ENCODE measurements around the gene UTP3.
A peak's percentile ranks its signal among the peaks of the same experiment; 100 is the strongest.
"Not testable (repeated sequence)": the region's sequence is repeated elsewhere in the genome, so short reads cannot be mapped to it uniquely, and the experiment has no call there.

UTP3 gene, protein sequence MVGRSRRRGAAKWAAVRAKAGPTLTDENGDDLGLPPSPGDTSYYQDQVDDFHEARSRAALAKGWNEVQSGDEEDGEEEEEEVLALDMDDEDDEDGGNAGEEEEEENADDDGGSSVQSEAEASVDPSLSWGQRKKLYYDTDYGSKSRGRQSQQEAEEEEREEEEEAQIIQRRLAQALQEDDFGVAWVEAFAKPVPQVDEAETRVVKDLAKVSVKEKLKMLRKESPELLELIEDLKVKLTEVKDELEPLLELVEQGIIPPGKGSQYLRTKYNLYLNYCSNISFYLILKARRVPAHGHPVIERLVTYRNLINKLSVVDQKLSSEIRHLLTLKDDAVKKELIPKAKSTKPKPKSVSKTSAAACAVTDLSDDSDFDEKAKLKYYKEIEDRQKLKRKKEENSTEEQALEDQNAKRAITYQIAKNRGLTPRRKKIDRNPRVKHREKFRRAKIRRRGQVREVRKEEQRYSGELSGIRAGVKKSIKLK

DNA sequence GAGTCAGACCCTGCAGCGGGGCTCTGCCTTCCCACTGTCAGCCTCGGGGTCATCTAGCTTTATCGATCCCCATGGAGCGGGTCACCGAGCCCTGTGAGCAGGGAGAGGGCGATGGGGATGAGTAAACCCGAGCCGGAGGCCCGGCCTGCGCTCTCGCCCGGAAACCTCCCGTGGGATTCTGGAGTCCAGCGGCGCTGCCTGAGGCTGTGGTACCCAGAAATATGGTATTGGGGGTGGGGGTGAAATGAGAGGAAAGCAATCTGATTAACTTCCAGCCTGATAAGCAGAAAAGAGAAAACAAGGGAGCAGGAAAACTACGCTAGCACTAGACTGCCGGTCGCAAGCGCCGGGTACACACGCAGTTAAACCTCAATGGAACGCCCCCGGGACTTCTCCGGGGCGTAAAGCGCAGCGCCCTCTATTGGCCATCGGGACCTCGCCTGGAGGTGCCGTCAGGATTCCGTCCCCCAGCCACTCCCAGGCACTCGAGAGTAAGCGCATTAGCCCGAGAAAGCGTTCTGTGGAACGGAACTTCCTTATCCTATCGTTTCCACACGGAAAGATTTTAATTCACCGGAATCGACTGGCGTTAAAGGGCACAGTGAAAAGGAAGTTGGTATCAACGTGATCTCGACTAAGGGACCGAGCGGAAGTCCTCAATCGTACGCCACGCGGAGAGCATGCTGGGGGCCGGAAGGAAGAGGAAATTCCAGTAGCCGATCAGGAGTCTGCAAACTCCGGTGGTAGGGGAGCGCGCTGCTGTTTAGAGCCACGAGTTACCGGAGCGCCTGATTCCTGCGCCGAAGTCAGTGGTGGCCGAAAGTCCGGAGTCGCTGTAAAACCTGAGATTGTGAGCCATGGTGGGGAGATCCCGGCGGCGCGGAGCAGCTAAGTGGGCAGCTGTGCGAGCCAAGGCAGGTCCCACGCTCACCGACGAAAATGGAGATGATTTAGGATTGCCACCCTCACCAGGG is at the start of gene UTP3:
Gene UTP3, plus strand, starts transcription at position 712 of the 974 bp plus-strand sequence. Its CDS starts 146 bp downstream, at position 858.
- DNase-seq (ENCODE audit: low spot score) = peak; percentile 100

DNA sequence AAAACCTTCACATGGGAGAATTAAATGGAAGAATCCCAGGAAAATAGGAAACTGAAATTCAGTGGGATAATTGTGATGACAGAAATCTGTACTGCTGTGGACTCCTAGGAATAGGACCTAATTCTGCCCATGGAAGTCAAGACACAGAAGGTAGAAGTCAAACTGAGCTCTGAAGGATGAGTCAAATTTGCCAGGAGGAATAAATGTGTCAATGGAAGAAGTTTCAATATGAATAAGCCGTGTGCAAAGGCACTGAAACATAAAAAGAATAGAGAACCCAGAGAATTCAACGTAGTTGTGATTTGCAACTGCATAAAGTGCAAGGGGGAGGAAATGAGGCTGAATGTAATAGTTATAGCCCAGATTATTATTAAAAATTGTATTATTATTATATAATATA is 48.1 kb upstream of the UTP3 start:
- DNase-seq (ENCODE audit: low spot score) = no peak

DNA sequence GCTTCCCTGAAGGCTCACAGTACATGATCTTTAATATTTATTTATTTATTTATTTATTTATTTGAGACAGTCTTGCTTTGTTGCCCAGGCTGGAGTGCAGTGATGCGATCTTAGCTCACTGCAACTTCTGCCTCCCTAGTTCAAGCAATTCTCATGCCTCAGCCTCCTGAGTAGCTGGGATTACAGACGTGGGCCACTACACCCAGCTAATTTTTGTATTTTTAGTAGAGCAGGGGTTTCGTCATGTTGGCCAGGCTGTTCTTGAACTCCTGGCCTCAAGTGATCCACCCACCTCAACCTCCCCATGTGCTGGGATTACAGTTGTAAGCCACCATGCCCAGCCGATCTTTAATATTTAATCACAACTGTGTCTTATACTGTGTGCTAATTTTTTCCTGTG is 37.6 kb upstream of the UTP3 start:
- DNase-seq (ENCODE audit: low spot score) = not testable (repeated sequence)

DNA sequence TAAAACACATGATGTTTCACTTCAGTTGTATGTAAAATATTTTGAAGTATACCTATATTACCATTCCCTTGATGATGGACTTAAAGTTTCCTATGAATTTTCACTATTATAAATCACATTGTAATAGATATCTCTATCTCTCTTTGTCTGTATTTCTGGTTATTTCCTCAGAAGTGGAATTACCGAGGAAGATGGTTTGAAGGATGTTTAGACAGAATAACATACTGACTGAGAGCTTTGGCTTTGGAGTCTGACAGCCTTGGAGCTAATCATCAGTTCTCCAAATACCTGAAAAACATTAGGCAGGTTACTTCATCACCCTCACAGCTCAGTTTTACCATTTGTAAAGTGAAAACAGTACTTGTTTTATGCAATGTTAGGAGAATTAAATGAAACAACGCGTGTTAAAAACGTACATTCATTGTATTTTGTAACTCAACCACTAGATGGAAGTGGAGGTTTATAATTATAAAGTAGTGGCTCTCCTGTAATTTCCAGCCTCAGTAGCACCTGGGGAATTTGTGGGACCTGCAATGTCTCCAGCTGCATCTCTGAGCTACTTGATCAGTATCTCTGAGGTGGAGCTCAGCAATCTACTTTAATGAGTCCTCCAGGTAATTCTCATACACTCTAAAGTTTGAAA is 36.3 kb upstream of the UTP3 start:
- peak; percentile 39 for DNase-seq (ENCODE audit: low spot score)

DNA sequence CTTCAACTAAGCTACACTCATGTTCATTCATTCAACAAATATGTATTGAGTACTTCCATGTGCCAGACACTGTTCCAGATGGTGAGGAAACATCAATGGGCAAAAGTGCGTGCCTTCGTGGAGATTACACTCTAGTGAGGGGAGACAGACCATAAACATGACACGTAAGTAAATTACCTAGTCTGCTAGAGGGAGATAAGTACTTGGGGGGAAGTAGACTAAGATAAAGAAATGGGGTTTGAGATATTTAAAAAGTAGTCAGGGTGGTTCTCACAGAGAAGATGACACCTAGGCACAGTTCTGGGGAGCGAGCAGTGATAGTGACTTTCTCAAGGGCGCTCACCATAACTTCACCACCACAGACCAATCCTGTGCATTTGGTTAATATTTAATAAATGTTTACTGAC is 33.7 kb upstream of the UTP3 start:
- DNase-seq (ENCODE audit: low spot score) = no peak

DNA sequence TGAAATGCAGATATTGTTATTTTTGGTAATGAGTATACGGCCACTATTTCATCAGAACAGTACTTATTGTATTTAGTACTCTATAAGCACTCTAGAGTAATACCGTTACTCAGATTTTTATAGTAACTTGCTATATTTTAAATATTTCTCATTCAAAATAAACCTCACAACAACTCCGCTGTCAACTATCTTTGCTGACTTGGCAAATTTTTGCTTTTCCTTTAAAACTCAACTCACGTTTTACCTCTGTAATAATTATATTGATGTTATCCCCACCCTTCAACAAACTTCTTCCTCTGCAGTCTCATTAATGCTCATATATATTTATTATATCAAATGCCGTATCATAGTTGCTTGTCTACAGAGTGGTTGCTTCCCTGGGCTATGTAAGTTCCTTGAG is 31.0 kb upstream of the UTP3 start:
- no peak for DNase-seq (ENCODE audit: low spot score)

DNA sequence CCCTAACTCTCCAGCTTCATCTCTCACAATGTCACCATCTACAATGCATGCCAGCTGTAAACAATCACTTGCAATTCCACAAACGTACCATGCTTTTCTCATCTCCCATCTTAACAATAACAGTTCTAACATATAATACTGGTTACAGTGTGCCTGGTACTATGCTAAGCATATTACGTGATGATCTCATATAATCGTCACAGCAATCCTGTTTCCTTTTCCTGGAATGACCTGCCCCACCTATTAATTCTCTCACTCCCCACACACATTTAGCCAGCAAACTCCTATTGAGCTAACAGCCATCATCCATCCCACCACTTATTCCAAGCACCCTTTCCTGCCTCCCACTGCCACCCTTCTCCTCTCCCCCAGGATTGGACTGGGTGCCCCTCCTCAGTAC is 29.9 kb upstream of the UTP3 start:
- DNase-seq (ENCODE audit: low spot score) = no peak

DNA sequence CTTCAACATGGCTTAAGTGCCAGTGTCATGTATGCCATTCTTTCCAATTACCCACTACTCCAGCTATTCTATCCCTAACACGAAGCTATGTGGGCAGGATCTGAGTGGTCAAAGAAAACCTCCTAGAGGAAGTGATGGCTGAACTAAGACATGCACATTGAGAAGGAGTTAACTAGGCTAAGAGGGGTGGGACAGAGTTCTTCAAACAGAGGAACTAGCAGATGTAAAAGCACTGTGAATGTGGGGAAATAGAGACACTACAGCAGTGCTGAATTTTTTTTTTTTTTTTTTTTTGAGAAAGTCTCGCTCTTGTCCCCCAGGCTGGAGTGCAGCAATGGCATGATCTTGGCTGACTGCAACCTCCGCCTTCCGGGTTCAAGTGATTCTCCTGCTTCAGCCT is 28.2 kb upstream of the UTP3 start:
- no peak for DNase-seq (ENCODE audit: low spot score)

DNA sequence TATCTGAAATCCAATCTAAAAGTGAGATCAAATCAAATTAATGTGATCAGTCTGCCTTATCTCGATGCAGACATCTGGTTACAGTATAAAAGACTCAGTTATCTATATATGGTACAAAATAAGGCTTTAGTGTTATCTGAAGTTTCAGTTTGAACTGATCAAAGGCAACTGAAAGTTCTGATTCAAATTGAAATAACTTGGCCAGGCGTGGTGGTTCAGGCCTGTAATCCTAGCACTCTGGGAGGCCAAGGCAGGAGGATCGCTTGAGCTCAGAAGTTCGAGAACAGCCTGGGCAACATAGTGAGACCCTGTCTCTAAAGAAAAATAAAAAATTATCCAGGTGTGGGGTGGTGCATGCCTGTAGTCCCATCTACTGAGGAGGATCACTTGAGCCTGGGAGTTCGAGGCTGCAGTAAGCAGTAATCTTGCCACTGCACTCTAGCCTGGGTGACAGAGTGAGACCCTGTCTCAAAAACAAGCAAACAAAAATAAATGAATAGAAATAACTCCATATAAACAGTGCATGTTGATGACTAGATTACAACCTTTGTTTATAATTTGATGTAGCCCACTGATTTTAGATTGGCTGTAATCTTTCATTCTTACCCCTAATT is 26.9 kb upstream of the UTP3 start:
- not testable (repeated sequence) for DNase-seq (ENCODE audit: low spot score)

DNA sequence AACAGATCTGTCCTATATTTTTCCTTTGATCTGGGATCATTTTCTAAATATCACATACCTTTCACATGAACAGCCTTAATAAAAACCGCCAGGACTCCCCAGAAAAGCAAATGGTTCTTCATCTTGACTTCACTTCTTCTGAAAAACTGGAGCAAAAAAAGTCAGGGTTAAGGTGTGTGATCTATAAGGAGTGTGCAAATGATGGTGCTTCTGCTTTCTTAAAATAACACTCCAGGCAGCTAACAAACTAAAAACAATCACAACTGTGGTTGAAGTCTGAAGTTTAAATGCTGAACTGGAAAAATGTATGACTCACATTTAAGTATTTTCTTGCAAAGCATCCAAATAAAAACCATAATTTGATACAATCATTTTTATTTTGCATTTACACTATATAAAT is 22.0 kb upstream of the UTP3 start, which contains the start of gene JCHAIN:
Gene JCHAIN, minus strand, starts transcription at position 140 of the 400 bp plus-strand sequence. Its CDS starts 18 bp downstream, at position 122.
- no peak for DNase-seq (ENCODE audit: low spot score)

DNA sequence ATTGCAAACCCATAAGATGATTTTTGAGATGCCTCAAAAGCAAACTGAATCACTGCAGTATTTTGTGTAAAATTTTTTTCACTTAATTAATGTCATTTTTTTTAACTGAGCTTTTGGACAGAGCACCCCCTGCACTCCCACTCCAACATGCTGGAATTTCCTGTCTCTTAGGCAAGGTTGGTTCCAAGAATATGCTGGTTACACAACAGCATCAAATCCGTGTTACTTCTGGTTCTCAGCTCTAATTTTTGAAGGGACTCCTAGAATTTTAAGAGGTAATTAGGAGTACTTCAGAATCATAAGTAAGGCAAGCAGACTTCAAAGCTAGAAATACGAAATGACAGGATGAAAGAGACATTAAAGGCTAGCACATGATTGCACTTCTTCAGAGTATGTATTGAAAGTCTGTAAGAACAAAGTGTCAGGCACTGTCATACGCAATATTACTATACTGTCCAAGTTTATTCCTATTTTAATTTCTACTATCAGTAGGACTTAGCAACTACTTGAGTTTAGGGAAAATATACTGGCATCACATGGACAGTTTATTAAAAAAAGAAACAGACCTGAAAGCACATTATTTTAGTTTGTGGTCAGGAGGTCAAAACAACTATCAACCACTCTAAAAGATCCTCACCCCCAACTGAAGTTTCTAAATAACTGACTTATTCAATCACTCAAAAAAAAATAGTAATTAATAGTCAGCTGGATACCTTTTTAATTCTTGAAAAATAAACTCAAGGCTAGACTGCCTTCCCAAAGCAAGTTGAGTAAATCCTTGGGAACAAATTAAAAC is 20.4 kb upstream of the UTP3 start:
- DNase-seq (ENCODE audit: low spot score) = no peak

DNA sequence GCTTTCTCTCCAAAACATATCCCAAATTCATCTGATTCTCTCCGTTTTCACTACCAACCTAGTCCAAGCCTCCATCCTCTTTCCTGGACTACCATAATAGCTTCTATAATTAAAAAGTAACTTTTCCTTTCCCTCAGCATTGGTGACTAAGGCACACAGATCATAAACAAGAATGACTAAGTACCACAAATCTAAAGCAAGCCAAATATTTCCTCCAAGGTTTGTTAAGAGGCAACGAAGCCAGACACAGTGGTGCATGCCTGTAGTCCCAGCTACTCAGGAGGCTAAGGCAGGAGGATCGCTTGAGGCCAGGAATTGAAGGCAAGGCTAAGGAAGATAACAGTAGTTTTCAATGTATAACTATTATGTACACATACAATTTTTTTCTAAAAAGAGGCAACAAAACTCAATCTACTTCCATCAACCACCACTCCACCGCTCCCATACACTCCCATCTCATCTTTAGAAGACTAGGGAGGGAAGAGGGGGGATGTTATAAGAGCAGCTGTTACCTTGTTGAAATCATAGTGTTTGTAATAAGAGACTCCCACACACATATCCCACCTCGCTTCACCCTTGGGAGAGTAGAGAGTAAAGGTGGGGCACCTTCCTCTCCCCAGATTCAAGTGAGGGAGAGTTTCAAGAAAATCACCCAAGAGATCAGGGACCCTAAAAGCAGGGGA is 17.9 kb upstream of the UTP3 start:
- DNase-seq (ENCODE audit: low spot score) = no peak

DNA sequence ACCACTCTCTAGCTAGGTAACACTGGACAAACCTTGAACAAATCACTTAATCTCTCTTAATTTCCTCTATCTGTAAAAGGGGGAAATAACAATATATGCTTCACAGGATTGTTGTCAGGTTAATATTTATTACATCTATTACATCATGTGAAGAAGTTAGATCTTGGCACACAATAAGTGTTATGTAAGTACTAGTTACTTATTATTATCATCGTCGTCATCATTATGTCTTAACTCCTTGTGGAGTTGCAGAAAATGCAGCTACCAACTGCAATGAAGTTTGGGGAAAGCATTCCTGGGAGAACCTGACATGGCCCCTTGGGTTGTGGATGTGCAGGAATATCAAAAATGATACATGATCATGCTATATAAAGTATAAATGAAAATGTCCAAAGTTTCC is 17.2 kb upstream of the UTP3 start:
- DNase-seq (ENCODE audit: low spot score) = no peak

DNA sequence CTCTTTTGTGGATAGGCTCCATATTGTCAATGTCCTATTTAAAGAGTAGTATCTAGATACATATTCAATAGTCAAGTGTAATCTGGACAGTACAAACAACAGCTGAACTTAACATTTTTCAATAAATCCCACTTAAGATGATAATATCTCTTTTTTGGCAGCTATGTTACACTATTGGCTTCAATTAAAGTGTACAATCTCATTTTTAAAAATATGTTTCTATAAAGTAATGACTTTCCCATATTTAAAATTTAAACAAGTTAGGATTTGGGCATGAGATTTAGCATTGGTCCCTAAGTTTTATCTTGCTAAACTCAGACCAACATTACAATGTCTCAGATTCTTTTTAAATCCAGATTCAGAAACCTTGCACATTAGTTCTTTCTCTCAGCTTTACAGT is 14.1 kb upstream of the UTP3 start:
- DNase-seq (ENCODE audit: low spot score) = no peak

DNA sequence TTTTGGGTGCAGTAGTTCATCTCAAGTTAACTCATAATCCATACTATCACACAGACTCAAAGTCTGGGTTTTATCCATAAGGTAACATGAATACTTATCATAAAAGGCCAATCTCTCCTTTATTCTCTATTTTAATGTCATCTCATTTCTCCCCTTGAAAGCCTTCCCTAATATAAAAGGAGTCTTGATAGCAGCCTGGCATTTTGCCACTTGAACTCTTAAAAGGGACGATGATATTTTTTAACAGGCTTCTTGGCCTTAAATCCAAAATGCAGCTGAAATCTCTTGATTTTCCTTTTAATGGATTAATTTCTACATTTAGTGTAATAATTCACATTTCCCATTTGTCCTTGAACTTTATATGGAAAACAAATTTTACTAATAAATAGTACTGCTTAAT is 13.6 kb upstream of the UTP3 start:
- DNase-seq (ENCODE audit: low spot score) = no peak

DNA sequence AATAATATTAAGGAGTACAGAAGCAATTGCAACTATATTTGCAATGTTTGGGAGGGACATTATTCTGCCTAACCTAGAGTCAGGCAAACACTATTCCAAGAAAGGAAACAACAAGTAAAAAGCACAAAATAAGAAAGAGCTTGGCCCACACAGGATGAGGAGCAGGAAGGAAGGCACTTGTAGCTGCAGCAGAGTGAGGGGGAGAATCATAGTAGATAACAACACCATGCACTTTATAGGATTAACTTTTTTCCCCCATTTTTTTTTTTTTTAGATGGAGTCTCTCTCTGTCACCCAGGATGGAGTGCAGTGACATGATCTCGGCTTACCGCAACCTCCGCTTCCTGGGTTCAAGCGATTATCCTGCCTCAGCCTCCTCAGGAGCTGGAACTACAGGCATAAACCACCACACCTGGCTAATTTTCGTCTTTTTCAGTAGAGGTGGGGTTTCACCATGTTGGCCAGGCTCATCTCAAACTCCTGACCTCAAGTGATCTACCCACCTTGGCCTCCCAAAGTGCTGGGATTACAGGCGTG is 11.7 kb upstream of the UTP3 start:
- DNase-seq (ENCODE audit: low spot score) = no peak

DNA sequence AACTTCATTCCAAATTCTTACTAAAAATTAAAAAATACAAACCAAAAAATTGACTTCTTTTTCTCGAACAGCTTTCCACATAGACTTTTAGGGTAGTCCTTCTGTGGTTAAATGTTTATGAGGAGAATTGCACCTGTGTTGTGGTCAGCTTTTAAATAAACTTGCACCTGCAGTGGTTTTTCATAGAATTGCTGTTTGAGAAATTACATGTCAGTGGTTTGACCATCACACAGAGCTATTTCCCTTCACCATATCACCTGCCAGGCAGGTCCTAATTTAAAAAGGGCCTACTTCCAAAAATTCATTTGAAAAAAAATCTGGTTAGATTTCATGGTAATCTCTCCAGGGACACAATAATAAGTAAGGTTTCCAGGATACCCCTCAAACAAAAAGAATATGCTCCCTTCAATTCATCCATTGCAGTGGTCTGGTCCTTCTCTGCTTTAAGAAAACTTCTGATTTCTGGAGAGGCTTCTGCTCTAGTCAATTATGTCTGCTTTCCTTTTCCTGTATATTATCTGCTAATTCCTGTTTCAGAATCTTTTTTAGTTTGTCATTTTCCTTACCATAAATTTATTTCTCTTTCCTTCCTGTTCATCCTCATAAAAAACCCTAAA is 9.8 kb upstream of the UTP3 start:
- no peak for DNase-seq (ENCODE audit: low spot score)

DNA sequence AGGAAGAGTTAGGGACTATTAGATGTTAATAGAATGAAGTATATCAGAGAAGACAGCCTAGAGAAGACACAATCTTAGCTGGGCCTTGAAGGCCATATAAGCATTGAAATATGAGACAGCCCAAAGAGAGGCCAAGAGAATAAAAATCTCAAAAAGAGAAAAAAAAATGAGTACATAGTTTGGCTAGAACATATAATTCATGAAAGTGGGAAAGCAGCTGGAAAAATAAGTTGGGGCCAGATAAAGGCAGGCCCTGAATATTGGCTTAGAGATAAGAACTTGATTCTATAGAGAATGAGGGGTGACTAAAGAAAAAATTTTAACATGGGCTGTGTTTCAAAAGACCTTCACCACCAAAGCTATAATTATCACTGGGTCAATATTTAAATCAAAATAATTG is 7.4 kb upstream of the UTP3 start:
- DNase-seq (ENCODE audit: low spot score) = no peak

DNA sequence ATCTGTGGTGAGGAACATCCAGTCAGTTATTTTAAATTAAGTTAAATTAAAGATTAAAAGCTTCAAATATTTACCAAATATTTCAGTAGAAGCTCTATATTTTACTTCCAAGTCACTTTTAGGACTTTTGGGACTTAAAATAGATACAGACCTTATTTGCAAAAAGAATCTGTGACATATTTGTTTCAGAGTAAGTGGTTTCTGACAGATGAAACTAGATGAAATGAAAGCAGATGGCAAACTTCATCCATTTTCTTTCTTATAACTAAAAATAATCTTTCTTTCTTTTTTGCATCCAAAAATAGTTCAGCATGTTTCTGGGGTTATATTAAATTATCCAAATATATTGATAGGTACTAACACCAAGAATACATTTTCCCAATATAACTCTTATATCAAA is 6.6 kb upstream of the UTP3 start:
- no peak for DNase-seq (ENCODE audit: low spot score)

DNA sequence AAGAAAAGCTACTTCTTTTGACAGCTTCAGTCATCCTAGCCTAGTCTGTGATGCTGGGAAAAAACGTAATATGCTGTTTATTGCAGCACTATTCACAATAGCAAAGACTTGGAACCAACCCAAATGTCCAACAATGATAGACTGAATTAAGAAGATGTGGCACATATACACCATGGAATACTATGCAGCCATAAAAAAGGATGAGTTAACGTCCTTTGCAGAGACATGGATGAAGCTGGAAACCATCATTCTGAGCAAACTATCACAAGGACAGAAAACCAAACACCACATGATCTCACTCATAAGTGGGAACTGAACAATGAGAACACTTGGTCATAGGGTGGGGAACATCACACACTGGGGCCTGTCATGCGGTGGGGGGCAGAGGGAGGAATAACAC is 6.2 kb upstream of the UTP3 start:
- not testable (repeated sequence) for DNase-seq (ENCODE audit: low spot score)
